ENCODE data around the gene SPTBN5.

DNA sequence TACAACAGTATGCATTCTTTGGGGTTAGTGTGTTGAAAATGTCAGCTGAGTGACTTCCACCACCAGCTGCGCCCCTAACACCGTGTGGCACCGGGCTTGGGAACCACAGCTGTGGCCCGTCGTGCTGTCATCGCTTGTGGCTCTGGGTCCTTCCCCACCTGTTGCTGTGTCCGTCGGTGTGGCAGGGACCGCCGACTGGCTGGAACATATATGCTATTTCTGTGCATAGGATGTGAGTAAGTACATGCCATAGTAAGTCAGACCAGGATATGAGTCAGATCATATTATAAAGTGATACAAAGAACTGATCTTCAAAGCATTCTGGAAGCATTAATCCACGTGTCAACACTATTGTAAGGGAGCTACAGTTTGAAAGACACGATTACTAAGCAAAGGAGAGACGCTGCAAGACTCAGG, 46.6 kb upstream of the SPTBN5 start:
- TF ChIP-seq, protein P1, sequence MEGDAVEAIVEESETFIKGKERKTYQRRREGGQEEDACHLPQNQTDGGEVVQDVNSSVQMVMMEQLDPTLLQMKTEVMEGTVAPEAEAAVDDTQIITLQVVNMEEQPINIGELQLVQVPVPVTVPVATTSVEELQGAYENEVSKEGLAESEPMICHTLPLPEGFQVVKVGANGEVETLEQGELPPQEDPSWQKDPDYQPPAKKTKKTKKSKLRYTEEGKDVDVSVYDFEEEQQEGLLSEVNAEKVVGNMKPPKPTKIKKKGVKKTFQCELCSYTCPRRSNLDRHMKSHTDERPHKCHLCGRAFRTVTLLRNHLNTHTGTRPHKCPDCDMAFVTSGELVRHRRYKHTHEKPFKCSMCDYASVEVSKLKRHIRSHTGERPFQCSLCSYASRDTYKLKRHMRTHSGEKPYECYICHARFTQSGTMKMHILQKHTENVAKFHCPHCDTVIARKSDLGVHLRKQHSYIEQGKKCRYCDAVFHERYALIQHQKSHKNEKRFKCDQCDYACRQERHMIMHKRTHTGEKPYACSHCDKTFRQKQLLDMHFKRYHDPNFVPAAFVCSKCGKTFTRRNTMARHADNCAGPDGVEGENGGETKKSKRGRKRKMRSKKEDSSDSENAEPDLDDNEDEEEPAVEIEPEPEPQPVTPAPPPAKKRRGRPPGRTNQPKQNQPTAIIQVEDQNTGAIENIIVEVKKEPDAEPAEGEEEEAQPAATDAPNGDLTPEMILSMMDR (IDR thresholded peaks at IDR 0.05), result no peak
- no peak for TF ChIP-seq EZH2 (IDR thresholded peaks at IDR 0.05; ENCODE audit: borderline replicate concordance, insufficient read depth, low read depth, low read length, poor library complexity, severe bottlenecking)

Measured in B cell (primary cell).